GM18499 (cell line): ENCODE results near the gene C9orf43.

ENCODE experiments used
- ATAC-seq: cut with Tn5 transposase; IDR thresholded peaks from one replicate; pipeline ENCODE4 v1.9.1; 2021; ENCODE audit warnings: moderate number of reproducible peaks; ENCODE audit not compliant: insufficient read depth, unreplicated experiment

C9orf43 gene

GRCh38 chr9:113462781-113463286 is 52.3 kb downstream of the C9orf43 start:
- no peak for ATAC-seq

GRCh38 chr9:113463418-113464285 is 53.1 kb downstream of the C9orf43 start, which contains the start of gene RGS3:
Gene RGS3 (plus strand): TSS chr9:113463727. CDS start chr9:113463803, 76 bp downstream.
- ATAC-seq: no peak

GRCh38 chr9:113464286-113464660 is 53.7 kb downstream of the C9orf43 start:
- ATAC-seq: no peak

GRCh38 chr9:113465599-113466140 is 55.1 kb downstream of the C9orf43 start:
- ATAC-seq: no peak

GRCh38 chr9:113467183-113467582 is 56.6 kb downstream of the C9orf43 start:
- no peak for ATAC-seq

GRCh38 chr9:113468716-113469448 is 58.3 kb downstream of the C9orf43 start:
- ATAC-seq: no peak

- ATAC-seq: no peak
These were observed 60.6 kb downstream of the C9orf43 start for GRCh38 chr9:113471143-113471542.

- ATAC-seq: no peak
These were observed 61.0 kb downstream of the C9orf43 start for GRCh38 chr9:113471566-113471965.

GRCh38 chr9:113472199-113472598 is 61.7 kb downstream of the C9orf43 start:
- no peak for ATAC-seq

- ATAC-seq: no peak
These were observed 63.9 kb downstream of the C9orf43 start for GRCh38 chr9:113474360-113475028.

- ATAC-seq: no peak
These were observed 64.5 kb downstream of the C9orf43 start for GRCh38 chr9:113475031-113475430.

GRCh38 chr9:113475992-113476391 is 65.4 kb downstream of the C9orf43 start:
- ATAC-seq: no peak

GRCh38 chr9:113476511-113476916 is 66.0 kb downstream of the C9orf43 start:
- no peak for ATAC-seq

- no peak for ATAC-seq
These were observed 66.5 kb downstream of the C9orf43 start for GRCh38 chr9:113477058-113477457.

- ATAC-seq: no peak
These were observed 67.1 kb downstream of the C9orf43 start for GRCh38 chr9:113477661-113478060.

GRCh38 chr9:113479174-113479621 is 68.7 kb downstream of the C9orf43 start:
- no peak for ATAC-seq
